ENCODE data around the gene ADAMTS9. TPM values are rescaled to one million over a fixed set of nuclear protein-coding genes. Genes with fewer than 3 reads are reported as not detected.

Gene ADAMTS9
- total and polyA plus RNA-seq, 2 of the 13 experiments (the other 11 are each of a cell fraction or from before 2014, with no cell fraction given), result 0.02 to 0.09 TPM

- no peak for TF ChIP-seq NFIC (IDR thresholded peaks at IDR 0.05; ENCODE audit: low read length)
- no peak for TF ChIP-seq POLR2G (IDR thresholded peaks at IDR 0.05; ENCODE audit: low read depth, low read length)
- no peak for TF ChIP-seq USF2 (IDR thresholded peaks at IDR 0.05; ENCODE audit: low read depth, low read length)
- TF ChIP-seq USF2 (CRISPR knock-in tag; IDR thresholded peaks at IDR 0.05; ENCODE audit: borderline replicate concordance), result no peak
These were observed 118.8 kb downstream of the ADAMTS9 start (continued) for GRCh38 chr3:64568895-64569517.

GRCh38 chr3:64566859-64567258 is 120.9 kb downstream of the ADAMTS9 start:
- no peaks in the 10 kb centered on the region for H3K4me1 ChIP-seq (ENCODE audit: insufficient read depth, low read length)
- H3K4me2 ChIP-seq (ENCODE audit: low read depth, low read length), result no peak overlapping the region
- ChIA-PET CTCF (ENCODE audit: low intra/inter-chr PET ratio, low total read pairs) (no interaction called here), POLR2A (no interaction called here)
- TF ChIP-seq DMAP1 (CRISPR knock-in tag; IDR thresholded peaks at IDR 0.05), result no peak
- TF ChIP-seq ATF3 (CRISPR knock-in tag; IDR thresholded peaks at IDR 0.05), result no peak
- TF ChIP-seq TFAP4 (IDR thresholded peaks at IDR 0.05; ENCODE audit: borderline replicate concordance, low read depth), result no peak
- TF ChIP-seq ZNF619 (CRISPR knock-in tag; IDR thresholded peaks at IDR 0.05), result no peak
- no peak for TF ChIP-seq SALL2 (CRISPR knock-in tag; IDR thresholded peaks at IDR 0.05)
- in situ Hi-C loops (cut with HindIII; ENCODE audit: extremely low pct_ligation_motif_present, low pct_unique_long_range_greater_than_20kb) (no loop called here), intact Hi-C loops (cut with micrococcal nuclease; ENCODE audit: unreplicated experiment) (no loop called here)
- ATAC-seq (no peak), FAIRE-seq (no peak), DNase-seq (ENCODE audit: low spot score) (no peak)
- no TSS peak for BruUV-seq (replicated peaks)
- no peaks in the 10 kb centered on the region for H4K20me1 ChIP-seq (ENCODE audit: insufficient read depth, low read length)
- no peak overlapping the region for H3K9ac ChIP-seq (ENCODE audit: insufficient read depth, low read depth, low read length)
- H2AFZ ChIP-seq (ENCODE audit: low read length), result no peak overlapping the region
- no peaks in the 10 kb centered on the region for H3K9me3 ChIP-seq (ENCODE audit: low read length)
- H3K4me3 ChIP-seq (replicated peaks in 1 of 3; ENCODE audit: insufficient read depth in 1 of 3, low read depth in 2 of 3, low read length in 3 of 3), result no peak overlapping the region
- WGBS (ENCODE audit: low lambda C conversion rate), result 65% methylated on average over 3 of the region's 3 CpGs
- no peaks in the 10 kb centered on the region for H3K27me3 ChIP-seq (ENCODE audit: control insufficient read depth in 1 of 2, insufficient read depth in 2 of 2, low read length in 2 of 2)
- no peaks in the 10 kb centered on the region for H3K36me3 ChIP-seq (replicated peaks in 1 of 2; ENCODE audit: control insufficient read depth in 1 of 2, insufficient read depth in 2 of 2, low read length in 2 of 2)
- H3K27ac ChIP-seq (ENCODE audit: extremely low read length, insufficient read depth, low read length), result no peak overlapping the region
- no peaks in the 10 kb centered on the region for H3K79me2 ChIP-seq (ENCODE audit: insufficient read depth, low read length)
